HG03442 (cell line): Measurements from ENCODE around the gene CSPG4.
"Not testable (repeated sequence)": the region's sequence is repeated elsewhere in the genome, so short reads cannot be mapped to it uniquely, and the experiment has no call there.

ENCODE experiments used
- ATAC-seq: cut with Tn5 transposase; IDR thresholded peaks from one replicate; pipeline ENCODE4 v1.9.1; 2021; ENCODE audit warnings: mild to moderate bottlenecking, moderate library complexity; ENCODE audit not compliant: unreplicated experiment

CSPG4 gene

DNA sequence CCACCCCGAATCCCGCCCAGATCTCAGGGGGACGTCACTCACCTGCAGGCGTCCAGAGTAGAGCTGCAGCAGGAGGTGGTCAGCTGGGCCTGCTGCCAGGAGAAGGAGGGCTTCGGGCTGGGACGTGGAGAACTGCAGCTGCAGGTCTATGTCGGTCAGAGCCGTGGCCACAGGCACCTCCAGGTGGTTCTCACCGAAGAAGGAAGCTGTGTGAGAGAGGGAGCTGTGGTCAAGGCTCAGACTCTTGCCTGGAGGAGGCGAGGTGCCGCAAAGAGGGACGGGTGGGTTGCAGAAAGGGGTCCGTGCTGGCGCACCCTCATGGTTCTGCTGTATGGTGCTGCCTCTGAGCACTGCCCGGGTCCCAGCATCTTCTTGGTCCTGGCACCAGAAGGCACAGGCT, 19.6 kb downstream of the CSPG4 start:
- ATAC-seq: not testable (repeated sequence)

GRCh38 chr15:75692311-75692710, 20.3 kb downstream of the CSPG4 start:
- ATAC-seq: not testable (repeated sequence)

DNA sequence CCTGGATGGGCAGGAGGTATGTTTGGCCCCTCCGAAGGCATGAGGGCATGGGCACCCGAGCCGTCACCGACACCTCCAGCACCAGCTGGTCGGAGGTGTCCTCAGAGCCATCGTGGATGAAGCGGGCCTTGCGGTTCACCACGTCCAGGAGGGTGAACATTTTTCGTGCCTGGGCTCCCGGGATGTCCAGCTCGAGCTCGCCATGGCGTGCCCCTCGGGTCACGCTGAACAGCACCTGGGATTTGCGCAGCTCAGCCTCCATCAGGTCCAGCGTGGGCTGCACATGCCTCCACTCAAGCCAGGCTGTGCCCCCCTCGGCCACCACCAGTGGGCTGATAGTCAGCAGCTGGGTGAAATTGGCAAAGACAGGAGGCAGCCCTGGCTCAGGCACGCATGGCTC, 23.2 kb downstream of the CSPG4 start:
- ATAC-seq: not testable (repeated sequence)

GRCh38 chr15:75688831-75689230, 23.8 kb downstream of the CSPG4 start:
- no peak for ATAC-seq

- no peak for ATAC-seq
These were observed 24.4 kb downstream of the CSPG4 start for GRCh38 chr15:75688278-75688557.

- ATAC-seq: no peak
These were observed 25.0 kb downstream of the CSPG4 start for GRCh38 chr15:75687486-75688277.

GRCh38 chr15:75686212-75686642, 26.4 kb downstream of the CSPG4 start:
- not testable (repeated sequence) for ATAC-seq

- ATAC-seq: no peak
These were observed 27.5 kb downstream of the CSPG4 start for GRCh38 chr15:75685195-75685594.

DNA sequence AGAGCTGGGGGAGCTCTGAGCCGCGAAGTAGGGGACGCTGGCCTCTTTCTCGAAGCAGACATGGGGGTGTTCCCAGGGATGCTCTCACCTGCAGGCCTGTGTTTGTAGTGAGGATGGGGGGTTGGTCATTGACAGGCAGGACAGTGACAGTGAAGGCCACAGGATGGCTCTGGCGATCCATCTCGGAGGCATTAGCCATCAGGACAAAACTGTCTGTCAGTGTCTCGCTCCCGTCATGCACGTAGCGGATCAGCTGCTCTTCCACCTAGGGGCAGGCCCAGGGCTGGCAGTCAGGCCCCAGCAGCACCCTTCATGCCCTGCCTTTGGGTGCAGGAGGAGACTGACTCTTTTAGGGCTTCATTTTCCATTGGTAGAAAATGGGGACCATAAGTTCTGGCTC, 28.0 kb downstream of the CSPG4 start:
- no peak for ATAC-seq

- ATAC-seq: not testable (repeated sequence)
These were observed 28.9 kb downstream of the CSPG4 start for GRCh38 chr15:75683646-75684312.

GRCh38 chr15:75682181-75683135, 30.2 kb downstream of the CSPG4 start:
- no peak for ATAC-seq

DNA sequence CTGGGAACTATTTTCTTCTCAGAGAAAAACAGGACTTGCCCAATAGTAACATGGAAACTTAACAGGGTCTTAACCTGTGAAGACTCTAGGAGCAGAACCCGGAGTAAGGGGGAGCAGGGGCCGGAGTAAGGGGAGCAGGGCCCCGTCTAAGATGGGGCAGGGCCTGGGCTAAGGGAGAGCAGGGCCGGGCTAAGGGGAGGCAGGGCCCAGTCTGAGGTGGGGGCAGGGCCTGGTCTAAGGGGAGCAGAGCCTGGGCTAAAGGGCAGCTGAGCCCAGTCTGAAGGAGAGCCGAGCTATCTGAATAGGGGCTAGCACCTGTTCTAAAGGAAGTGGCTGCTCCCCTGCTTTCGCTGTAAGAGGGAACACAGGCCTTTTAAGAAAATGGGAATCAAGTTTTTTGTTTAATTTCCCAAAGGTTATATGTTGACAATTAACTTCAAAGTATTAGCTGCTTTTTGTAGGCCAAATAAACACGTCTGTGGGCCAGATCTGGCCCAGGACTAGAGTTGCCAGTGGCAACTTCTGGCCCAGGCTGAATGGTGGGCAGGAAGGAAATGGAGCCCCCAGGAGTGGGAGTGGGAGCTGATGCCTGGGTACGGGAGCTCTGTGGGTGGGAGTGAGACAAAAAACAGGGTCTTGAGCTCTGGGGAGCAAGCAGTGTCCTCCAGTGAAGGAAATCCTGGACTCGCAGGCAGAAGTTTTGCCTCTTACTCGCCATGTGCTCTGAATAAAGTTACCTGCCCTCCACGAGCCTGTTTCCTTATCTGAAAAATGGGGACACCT, 32.5 kb downstream of the CSPG4 start:
- no peak for ATAC-seq

- not testable (repeated sequence) for ATAC-seq
These were observed 34.3 kb downstream of the CSPG4 start for GRCh38 chr15:75678324-75678690.

GRCh38 chr15:75677465-75678323, 35.0 kb downstream of the CSPG4 start:
- ATAC-seq: no peak

- no peak for ATAC-seq
These were observed 35.8 kb downstream of the CSPG4 start for GRCh38 chr15:75676688-75677464.

GRCh38 chr15:75675579-75676404, 36.9 kb downstream of the CSPG4 start:
- ATAC-seq: no peak

- ATAC-seq: no peak
These were observed 38.3 kb downstream of the CSPG4 start for GRCh38 chr15:75674366-75674765.
